Femur (tissue), 1 donor: ENCODE measurements around the gene A1BG.
"Not testable (repeated sequence)": the region's sequence is repeated elsewhere in the genome, so short reads cannot be mapped to it uniquely, and the experiment has no call there.

ENCODE experiments used
- DNase-seq: peaks from one replicate; pipeline ENCODE4 v3.0.0-alpha.2; 2017

The A1BG gene

GRCh38 chr19:58334691-58335249 is 18.5 kb downstream of the A1BG start:
- no peak for DNase-seq

- DNase-seq = no peak
These were observed 20.6 kb downstream of the A1BG start for GRCh38 chr19:58332697-58333096.

- DNase-seq = no peak
These were observed 22.8 kb downstream of the A1BG start for GRCh38 chr19:58330458-58330857.

GRCh38 chr19:58328999-58329398 is 24.3 kb downstream of the A1BG start:
- DNase-seq = no peak

GRCh38 chr19:58326914-58327726 is 26.2 kb downstream of the A1BG start, which contains the start of gene ZSCAN22:
TSS of gene ZSCAN22 (plus strand) at chr19:58326994. CDS start at chr19:58334803, 7,809 bp downstream.
- DNase-seq = peak; percentile 97

GRCh38 chr19:58326501-58326913 is 26.8 kb downstream of the A1BG start:
- DNase-seq = no peak

GRCh38 chr19:58325311-58326022 is 27.8 kb downstream of the A1BG start:
- no peak for DNase-seq

- no peak for DNase-seq
These were observed 34.1 kb downstream of the A1BG start for GRCh38 chr19:58319241-58319640.

GRCh38 chr19:58318297-58318696 is 35.0 kb downstream of the A1BG start:
- no peak for DNase-seq

GRCh38 chr19:58317476-58318072 is 35.7 kb downstream of the A1BG start:
- DNase-seq = no peak

- no peak for DNase-seq
These were observed 37.7 kb downstream of the A1BG start for GRCh38 chr19:58315580-58315979.

GRCh38 chr19:58311345-58311865 is 41.9 kb downstream of the A1BG start:
- no peak for DNase-seq

GRCh38 chr19:58310685-58311084 is 42.6 kb downstream of the A1BG start:
- DNase-seq = not testable (repeated sequence)

GRCh38 chr19:58307736-58308135 is 45.6 kb downstream of the A1BG start:
- DNase-seq = no peak

GRCh38 chr19:58305932-58306323 is 47.4 kb downstream of the A1BG start:
- DNase-seq = no peak

GRCh38 chr19:58305065-58305931 is 48.0 kb downstream of the A1BG start, which contains the start of gene ERVK3-1:
TSS of gene ERVK3-1 (plus strand) at chr19:58305377. CDS start at chr19:58312169, 6,792 bp downstream.
- peak; percentile 98 for DNase-seq

- DNase-seq = no peak
These were observed 48.6 kb downstream of the A1BG start for GRCh38 chr19:58304748-58305064.

GRCh38 chr19:58304255-58304654 is 49.0 kb downstream of the A1BG start:
- DNase-seq = no peak

- DNase-seq = no peak
These were observed 52.7 kb downstream of the A1BG start for GRCh38 chr19:58300620-58301019.

GRCh38 chr19:58296104-58296503 is 57.2 kb downstream of the A1BG start:
- peak; percentile 28 for DNase-seq
